ENCODE measurements around the gene FLYWCH2.

DNA sequence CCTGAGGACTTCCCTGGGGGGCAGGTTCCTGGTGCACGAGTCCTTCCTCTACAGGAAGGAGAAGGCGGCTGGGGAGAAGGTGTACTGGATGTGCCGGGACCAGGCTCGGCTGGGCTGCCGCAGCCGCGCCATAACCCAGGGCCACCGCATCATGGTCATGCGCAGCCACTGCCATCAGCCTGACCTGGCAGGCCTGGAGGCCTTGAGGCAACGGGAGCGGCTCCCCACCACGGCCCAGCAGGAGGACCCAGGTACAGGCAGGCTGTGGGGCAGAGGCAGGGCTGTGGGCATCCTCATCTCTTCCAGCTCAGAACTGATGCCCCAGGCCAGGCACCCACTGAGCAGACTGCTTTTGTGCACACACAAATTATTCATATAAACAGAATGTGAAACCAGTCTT, 55.2 kb downstream of the FLYWCH2 start:
- TF ChIP-seq POLR2A (IDR thresholded peaks at IDR 0.05; ENCODE audit: extremely low read depth, insufficient read length) (no peak), CTCF (IDR thresholded peaks at IDR 0.05; ENCODE audit: low read depth, low read length) (no peak), MAX (IDR thresholded peaks at IDR 0.05; ENCODE audit: low read depth, low read length) (no peak), MYC (IDR thresholded peaks at IDR 0.05; ENCODE audit: low read depth, low read length) (no peak)

Measured in NB4 (cell line).